SKM-1 (cell line): ENCODE data around the gene FGF23.

Experiments
- DNase-seq: peaks from one replicate; lab custom pipeline; 2025; ENCODE audit not compliant: unreplicated experiment; lab: John Stamatoyannopoulos, UW

Gene FGF23

DNA sequence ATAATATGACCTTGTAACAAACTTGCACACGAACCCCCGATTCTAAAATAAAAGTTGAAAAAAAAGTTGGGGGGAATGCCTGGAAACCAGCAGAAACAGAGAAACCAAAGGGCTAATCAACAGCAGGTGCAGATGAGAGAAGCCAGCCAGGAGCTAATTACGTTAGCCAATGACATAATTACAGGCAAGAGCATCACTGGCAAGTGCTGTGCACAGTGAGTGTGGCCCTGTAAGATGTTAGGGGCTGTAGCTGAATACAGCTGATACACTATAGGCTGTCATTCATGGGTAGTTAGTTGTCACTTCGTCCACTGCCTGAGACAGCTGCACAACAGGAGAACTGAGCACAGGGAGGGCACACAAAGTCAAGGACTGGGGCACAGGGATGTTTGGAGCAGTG is 7.3 kb upstream of the FGF23 start:
- DNase-seq: no peak

DNA sequence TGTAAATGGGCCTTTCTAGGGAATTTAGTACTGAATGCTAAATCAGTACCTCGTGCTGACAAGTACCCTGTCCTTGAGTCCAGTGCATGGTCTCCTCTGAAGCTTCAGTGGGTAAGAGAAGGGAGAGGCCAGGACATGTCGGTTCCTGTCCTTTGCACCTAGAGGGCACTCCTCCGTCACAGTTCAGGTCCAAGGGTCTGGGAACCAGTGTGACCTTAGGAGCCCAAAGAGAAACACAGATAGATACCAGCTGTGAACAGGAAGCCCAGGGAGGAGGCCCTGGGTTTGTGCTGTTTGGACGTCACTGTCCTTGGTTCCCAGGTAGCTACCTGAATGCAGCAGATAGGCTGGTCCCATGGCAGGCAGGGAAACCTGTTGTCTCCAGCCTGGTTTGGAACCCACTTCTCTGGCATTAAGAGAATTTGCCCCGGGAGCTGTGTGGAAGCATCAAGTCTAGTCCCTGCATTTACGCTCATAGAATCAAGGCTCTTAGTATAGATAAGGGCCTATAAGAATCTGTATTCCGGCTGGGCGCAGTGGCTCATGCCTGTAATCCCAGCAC is 3.9 kb upstream of the FGF23 start:
- DNase-seq: no peak

DNA sequence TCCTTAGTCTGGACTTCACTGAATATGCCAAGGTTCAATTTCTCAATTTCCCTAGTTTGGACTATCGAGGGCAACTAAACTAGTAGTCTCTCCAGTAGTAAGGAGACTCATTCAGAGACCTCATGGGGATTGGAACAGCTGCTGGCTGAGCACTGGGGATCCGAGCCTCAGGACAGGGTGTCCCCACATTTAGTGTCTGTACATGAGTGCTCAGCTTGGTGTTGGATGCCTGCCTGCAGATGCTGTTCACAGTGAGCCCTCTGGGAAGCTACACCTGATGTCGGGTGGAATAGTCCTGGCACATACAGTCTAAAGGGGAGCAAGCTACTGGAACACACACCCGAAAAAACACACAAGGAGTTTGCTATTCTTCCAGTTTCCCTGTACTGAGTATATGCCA is 820 bp upstream of the FGF23 start:
- no peak for DNase-seq

DNA sequence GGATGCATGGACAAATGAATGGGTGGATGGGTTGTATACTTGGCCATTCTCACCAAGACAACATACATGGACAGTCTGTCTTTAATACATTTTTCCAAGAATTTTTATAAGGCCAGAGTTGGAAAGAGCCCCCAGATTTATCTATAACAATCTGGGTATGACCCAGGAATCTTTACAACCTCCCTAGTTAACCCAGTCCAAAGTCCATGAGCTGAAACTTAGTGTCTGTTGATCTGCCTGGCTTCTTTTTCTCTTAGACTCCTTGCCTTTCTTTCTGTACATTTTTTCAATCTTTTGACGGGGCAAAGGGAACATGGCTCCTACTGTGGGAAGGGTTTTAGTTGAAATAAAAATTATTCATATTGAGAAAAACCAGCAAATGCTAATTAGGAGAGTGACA is 740 bp downstream of the FGF23 start:
- DNase-seq: no peak

- no peak for DNase-seq
These were observed 4.1 kb downstream of the FGF23 start for GRCh38 chr12:4375449-4375848.

- no peak for DNase-seq
These were observed 6.9 kb downstream of the FGF23 start for GRCh38 chr12:4372653-4373052.

DNA sequence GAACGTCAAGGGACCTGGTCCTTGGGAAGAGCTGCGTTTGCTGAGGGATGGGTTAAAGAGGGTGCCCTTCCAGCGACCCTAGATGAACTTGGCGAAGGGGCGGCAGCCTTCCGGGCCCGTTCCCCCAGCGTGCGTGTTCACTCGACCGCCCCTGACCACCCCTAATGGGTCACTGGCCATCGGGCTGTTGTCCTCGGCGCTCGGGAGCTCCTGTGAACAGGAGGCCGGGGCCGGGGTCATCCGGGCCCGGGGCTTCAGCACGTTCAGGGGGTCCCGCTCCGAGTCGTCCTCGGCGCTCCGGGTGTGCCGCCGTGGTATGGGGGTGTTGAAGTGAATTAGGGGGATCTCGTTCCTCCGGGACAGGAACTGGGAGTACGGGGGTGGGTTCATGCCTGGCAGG is 9.2 kb downstream of the FGF23 start:
- DNase-seq: no peak

DNA sequence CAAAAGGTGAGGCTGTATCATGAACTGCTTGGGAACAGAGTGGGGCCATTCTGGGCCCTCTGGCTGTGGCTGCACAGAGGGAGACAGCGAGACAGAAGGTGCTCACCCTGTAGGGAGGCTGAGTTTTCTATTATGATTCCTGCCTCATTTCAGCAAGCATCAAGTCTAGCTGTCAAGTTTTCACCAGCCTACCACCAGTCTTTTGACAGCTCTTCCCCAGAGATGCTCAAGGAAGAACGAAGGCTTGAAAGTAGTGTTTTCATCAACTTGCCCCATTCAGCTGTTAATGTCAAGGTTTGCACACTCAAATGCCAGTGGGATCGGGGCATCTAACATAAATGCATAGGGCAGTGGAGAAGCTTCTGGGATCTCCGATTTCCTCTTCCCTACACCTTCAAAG is 10.0 kb downstream of the FGF23 start:
- DNase-seq: no peak

- no peak for DNase-seq
These were observed 13.4 kb downstream of the FGF23 start for GRCh38 chr12:4366090-4366489.

DNA sequence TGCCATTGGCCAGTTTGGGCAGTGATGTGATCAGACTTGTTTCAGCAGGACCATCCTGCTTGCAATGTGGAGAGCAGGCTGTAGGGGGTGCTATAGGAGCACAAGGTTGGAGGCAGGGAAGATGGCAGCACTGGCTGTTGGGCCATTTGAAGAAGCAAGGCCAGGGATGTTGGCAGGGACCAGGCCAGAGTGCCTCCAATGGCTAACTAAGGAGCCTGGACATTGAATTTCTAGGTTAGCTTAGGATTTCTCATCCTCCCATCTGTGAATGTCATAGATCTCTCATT is 23.5 kb downstream of the FGF23 start:
- no peak for DNase-seq

DNA sequence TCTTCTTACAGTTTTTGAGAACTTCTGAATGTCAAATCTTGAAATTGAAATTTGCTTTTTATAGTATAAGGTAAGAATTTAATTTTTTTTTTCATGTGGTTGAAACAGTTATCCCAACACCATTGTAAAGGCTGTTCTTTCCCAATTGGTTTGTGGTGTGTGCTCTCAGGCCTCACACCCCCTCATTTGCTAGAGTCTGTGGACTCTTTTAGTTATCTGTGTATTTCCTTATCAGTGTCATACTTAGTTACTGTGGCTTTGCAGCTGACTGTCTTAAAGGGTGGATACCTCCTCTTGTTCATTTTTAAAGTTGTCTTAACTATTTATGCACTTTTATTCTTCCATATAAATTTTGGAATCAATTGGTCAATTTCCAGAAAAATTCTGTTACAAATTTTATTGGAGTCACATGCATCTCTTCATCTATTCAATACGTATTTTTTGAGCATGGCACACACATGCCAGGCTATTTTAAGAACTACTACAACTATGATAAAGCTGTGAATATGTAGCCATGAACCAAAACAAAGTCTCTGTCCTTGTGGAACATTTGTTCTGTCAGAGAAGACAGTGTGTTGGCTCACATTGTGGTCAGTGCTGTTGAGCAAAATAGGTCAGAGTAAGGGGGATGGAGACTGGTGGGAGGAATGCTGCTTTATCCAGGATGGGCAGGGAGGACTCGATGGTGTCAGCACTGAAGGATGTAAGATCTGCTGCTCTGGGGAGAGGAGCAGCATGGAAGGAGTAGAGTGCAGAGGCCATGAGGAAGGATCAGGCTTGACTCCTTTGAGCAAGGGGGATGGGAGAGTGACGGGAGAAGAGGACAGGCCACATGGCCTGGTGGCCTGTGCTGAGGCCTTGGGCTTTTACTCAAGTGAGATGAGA is 24.1 kb downstream of the FGF23 start:
- DNase-seq: no peak

GRCh38 chr12:4353785-4354208 is 25.7 kb downstream of the FGF23 start:
- DNase-seq: no peak

GRCh38 chr12:4346931-4347330 is 32.6 kb downstream of the FGF23 start:
- no peak for DNase-seq

DNA sequence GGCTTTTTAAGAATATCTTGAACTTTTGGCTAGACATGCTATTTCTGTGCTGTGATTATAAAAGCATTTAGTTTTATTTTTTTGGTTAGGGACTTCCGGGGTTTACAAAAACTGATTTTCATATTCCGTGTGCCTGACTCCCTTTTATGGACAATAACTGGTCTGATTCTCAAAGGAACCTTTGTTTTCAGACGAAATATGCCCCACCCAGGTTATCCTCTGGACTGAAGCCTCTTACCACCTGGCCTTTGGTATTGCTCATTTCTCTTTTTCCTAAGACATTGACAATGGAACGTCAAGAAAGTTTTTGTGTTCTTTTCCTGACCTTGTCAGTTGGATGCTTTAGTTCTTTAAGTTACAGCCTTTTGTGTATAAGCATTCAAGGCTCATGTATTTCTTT is 47.7 kb downstream of the FGF23 start:
- no peak for DNase-seq

- no peak for DNase-seq
These were observed 48.3 kb downstream of the FGF23 start for GRCh38 chr12:4331221-4331620.

DNA sequence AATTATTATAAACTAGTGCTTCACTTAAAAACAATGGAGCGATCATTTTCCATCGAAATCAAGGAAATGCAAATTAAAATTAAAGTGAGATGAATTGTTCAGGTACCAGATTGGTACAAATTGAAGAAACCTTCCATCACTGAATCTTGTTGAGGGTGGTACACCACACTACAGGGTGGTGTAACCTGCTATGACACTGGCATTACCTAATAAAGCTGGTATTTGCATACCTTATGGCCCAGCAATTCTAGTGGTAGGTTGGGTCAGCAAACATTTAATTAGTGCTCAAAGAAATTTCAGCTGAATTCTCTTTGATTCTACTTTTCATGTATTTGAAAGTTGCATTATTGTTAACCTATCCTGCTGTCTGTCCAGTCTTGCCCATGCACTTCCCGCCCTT is 49.3 kb downstream of the FGF23 start:
- DNase-seq: no peak

DNA sequence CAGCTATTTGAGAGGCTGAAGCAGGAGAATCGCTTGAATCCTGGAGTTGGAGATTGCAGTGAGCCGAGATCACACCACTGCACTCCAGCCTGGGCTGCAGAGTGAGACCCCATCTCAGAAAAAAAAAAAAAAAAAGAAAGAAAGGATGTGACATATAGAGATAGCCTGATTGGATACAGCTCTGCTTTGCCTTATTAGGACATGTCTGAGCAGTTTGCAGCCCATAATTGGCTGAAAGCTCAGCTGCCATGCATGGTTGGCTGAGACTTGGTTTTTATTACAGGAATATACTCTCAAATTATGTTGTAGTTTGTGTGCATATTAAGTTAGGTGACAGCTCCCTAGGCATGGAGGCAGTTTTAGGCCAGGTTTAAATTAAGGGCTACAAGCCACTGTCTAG is 52.2 kb downstream of the FGF23 start:
- DNase-seq: no peak

DNA sequence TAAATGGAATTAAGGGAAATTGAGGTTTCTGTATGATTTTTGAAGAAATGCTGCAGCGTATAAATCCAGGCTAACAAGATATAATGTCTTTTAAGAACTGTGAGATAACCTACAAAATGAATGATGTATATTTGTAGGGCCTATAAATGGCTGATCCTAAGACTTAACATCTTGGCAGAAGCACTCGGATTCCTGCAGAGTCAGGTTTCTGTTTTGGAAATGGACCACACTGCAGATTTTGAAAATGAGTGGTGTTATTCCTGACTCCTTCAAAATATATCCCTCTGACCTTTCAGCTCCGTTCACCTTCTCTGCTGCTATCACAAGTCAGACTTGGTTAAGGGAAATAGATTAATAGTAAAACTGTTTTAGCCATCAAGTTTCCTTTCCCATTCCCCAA is 53.5 kb downstream of the FGF23 start:
- DNase-seq: no peak

- no peak for DNase-seq
These were observed 55.1 kb downstream of the FGF23 start for GRCh38 chr12:4324366-4324765.

GRCh38 chr12:4323396-4323795 is 56.1 kb downstream of the FGF23 start:
- no peak for DNase-seq

GRCh38 chr12:4322726-4323125 is 56.8 kb downstream of the FGF23 start:
- DNase-seq: no peak

DNA sequence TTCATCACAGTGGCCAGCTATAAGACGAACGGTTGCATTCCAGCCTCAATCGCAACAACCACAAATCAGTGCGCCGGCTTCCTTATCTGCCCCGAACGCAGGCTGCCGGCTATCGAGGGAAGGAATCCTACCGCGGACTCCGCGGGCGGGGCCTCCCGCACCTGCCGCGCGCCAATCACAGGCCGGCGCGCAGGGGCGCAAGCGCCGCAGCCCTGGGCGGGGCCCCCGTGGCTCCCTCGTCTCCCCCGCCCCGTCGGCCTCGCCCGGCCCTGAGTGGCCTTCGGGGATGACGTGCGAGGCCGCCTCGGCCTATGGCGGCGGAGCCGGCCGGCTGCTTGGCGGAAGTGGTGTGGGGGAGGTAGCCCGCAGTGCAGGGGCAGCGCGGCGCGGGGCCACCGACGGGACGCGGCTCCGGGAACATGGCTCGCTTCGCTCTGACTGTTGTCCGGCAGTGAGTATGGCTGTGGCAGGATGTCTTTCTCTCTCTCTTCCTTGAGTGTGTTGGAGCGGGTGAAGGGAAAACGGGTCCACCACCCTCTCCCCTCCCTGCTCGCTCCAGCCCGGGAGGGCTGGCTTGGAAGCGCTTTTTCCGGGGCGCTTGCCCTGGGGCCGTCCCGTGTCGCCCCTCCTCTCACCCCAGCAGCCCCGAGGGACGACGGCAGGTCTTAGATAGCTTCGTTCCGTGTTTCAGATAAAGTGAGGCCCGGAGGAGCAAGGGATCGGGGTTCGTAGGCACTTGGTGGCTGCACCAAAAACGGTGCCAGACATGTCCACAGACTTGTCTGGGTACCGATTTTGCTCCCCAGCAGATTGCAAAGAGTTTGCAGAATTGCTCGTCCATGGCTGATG is 58.4 kb downstream of the FGF23 start, which contains the start of gene TIGAR:
Gene TIGAR, plus strand, starts transcription at position 361 of the 849 bp plus-strand sequence. Its CDS starts 59 bp downstream, at position 420.
- DNase-seq: peak; percentile 49
